Caki2 (cell line): ENCODE measurements around the gene ADORA1. TPM values are rescaled to one million over a fixed set of nuclear protein-coding genes. Genes with fewer than 3 reads are reported as not detected.
A peak's percentile ranks its signal among the peaks of the same experiment; 100 is the strongest.

Experiments used
- DNase-seq: peaks from one replicate; pipeline ENCODE4 v3.0.0-alpha.2; 2015; ENCODE audit warnings: low read depth
- in situ Hi-C: cut with HindIII; loops from 2 replicates; pipeline ENCODE4 v1.10.0; 2016; ENCODE audit warnings: low sequenced_read_pairs, low pct_unique_long_range_greater_than_20kb, mixed read lengths
- total RNA-seq: library from RNA; depleted of rRNA; stranded (reverse); fragments of >200 nt; shearing (Covaris generic); gene quantifications from 2 replicates; pipeline ENCODE4 v1.2.3, GENCODE V29; 2014; ENCODE audit warnings: low replicate concordance

Gene ADORA1
- total RNA-seq, 1 experiment from 2014 or later: 100 TPM

GRCh38 chr1:203176273-203177035, 48.9 kb downstream of the ADORA1 start:
- in situ Hi-C loops: no loop called here
- no peak for DNase-seq

- DNase-seq: no peak
- in situ Hi-C loops: no loop called here
These were observed 49.5 kb downstream of the ADORA1 start for GRCh38 chr1:203177036-203177405.

- DNase-seq: peak; percentile 39
- in situ Hi-C loops: no loop called here
These were observed 50.0 kb downstream of the ADORA1 start for GRCh38 chr1:203177470-203178039.

GRCh38 chr1:203178083-203178482, 50.6 kb downstream of the ADORA1 start:
- no peak for DNase-seq
- in situ Hi-C loops: no loop called here

DNA sequence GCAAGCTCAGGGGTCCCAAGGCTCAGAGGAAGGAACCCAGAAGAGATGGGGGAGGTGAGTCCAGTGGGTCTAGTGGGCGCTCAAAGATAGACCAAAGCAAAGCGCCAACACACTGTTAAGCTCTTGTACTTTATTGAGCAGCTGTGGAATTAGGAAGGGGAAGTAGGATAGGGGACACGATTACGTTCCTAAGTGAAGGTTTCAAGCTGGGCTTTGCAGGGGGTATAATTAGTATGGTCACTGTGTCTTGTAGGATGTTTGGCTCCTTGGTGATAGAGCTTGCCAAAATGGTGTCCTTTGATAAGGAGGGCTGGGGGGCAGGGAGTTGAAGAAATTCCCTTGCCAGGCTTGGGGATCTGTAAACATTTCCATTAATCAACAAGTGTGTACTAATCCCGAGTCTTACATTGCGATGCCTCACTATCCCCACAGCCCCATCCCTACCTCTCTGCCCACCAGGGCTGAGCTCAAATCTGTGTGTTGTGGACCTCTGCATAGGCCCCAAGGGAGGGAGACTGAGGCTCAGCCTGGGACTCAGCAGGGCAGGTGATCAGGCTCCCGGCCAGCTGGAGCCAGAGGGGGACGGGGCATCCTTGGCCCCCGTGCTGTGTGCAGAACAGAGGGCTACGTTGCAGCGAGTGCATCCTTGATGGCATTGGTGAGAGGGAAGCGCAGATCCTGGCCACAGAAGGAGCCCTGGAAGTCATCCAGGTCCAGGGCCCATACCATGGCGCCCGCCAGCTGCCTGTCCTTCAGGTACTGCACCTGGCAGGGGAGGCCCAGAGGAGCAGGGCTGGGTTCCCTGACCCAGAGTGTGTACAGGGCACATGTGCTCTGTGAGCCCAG, 51.5 kb downstream of the ADORA1 start:
- in situ Hi-C loops: no loop called here
- no peak for DNase-seq

- in situ Hi-C loops: no loop called here
These were observed 52.1 kb downstream of the ADORA1 start for GRCh38 chr1:203179667-203180005.

GRCh38 chr1:203180611-203181330, 53.2 kb downstream of the ADORA1 start:
- no peak for DNase-seq
- in situ Hi-C loops: no loop called here

More at GRCh38 chr1:203179667-203180005, 52.1 kb downstream of the ADORA1 start:
- no peak for DNase-seq

- DNase-seq: no peak
- in situ Hi-C loops: no loop called here
These were observed 54.3 kb downstream of the ADORA1 start for GRCh38 chr1:203181586-203182386.

- no peak for DNase-seq
- in situ Hi-C loops: no loop called here
These were observed 54.9 kb downstream of the ADORA1 start for GRCh38 chr1:203182387-203182953.

- in situ Hi-C loops: no loop called here
- DNase-seq: no peak
These were observed 56.3 kb downstream of the ADORA1 start for GRCh38 chr1:203183828-203184227.

DNA sequence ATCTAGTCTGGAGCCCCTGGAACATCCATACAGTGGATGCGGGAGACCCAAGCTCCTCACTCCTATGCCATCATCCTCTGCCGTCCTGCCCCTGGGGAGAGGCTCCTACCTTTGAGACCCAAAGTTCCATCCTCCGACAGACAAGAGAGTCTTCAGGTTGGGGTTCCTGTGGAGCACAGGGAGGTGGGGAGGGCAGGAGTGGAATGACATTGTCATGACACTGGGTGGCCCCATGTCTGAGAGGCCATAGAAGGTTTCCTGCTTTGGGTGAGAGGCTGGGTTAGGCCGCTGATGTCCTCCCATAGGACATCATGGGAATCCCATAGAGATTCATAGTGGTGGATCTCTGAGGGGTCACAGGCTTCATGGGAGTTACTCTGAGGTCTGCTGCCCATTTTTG, 56.9 kb downstream of the ADORA1 start:
- DNase-seq: no peak
- in situ Hi-C loops: no loop called here

DNA sequence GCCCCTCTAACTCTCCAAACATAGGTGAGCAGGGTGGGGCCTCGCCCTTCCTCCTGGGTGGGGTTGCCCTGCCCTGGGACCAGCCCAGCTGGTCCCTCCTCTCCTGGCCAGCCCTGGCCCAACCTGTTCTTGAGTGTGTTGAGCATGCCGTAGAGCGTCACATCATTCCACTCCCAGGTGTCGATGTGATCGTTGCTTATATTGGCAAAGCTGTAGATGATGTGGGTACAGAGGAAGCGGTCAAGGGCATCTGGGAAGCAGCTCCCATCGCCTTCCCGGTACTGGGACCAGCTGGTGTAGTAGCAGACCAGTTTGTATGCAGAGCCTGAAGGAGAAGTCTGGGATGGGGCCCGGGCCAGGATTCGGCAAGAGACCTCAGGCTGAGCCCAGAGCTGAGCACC, 57.5 kb downstream of the ADORA1 start:
- in situ Hi-C loops: no loop called here

GRCh38 chr1:203185585-203185984, 58.1 kb downstream of the ADORA1 start:
- DNase-seq: no peak
- in situ Hi-C loops: no loop called here

More for the DNA sequence above, 57.5 kb downstream of the ADORA1 start:
- no peak for DNase-seq

DNA sequence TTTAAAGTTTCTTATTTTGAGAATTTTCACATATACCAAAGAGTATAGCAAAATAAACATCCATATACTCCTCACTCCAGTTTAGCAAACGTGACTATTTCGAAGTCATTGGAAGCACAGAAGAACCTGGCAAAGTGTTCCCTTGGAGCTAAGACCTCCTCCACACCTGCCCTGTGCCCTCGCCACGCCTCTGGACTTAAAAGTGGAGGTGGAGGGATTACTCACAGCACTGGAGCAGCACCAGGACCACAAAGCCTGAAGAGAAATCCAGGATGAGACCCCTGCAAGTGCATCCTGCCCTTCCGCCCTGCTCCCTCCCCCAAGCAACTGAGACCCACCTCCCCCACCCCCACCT, 58.5 kb downstream of the ADORA1 start:
- in situ Hi-C loops: no loop called here
- DNase-seq: no peak

- DNase-seq: no peak
- in situ Hi-C loops: no loop called here
These were observed 59.1 kb downstream of the ADORA1 start, which contains the start of gene CHI3L1 for GRCh38 chr1:203186446-203187303. CHI3L1 (minus strand) TSS chr1:203186704; CDS start chr1:203186623, 81 bp downstream.

GRCh38 chr1:203187304-203187685, 59.8 kb downstream of the ADORA1 start:
- in situ Hi-C loops: no loop called here
- no peak for DNase-seq
